ENCODE data around the gene ADGRG6. TPM values are rescaled to one million over a fixed set of nuclear protein-coding genes. Genes with fewer than 3 reads are reported as not detected.

The ADGRG6 gene
- polyA plus RNA-seq, 2 donors = 6.8 to 7.0 TPM

GRCh38 chr6:142313284-142313683, 11.5 kb downstream of the ADGRG6 start:
- WGBS, 2 donors = 25% methylated on average over 2 of the region's 2 CpGs
- no peaks in the 10 kb centered on the region for H3K4me1 ChIP-seq (ENCODE audit: control insufficient read depth in 2 of 2, insufficient read depth in 2 of 2, low read length in 1 of 2)
- H3K27me3 ChIP-seq (ENCODE audit: control insufficient read depth in 1 of 2, insufficient read depth in 2 of 2, low read length in 2 of 2) = no peaks in the 10 kb centered on the region
- H3K4me3 ChIP-seq (ENCODE audit: low read depth in 1 of 2, low read length in 2 of 2) = no peak overlapping the region
- no peaks in the 10 kb centered on the region for H3K9me3 ChIP-seq (ENCODE audit: control insufficient read depth in 2 of 2, insufficient read depth in 1 of 2, low read depth in 1 of 2, low read length in 1 of 2)
- no peak overlapping the region for H3K27ac ChIP-seq (ENCODE audit: low read depth in 2 of 2, low read length in 1 of 2)
- H3K36me3 ChIP-seq (ENCODE audit: control insufficient read depth in 2 of 2, insufficient read depth in 2 of 2, low read length in 1 of 2) = no peaks in the 10 kb centered on the region

DNA sequence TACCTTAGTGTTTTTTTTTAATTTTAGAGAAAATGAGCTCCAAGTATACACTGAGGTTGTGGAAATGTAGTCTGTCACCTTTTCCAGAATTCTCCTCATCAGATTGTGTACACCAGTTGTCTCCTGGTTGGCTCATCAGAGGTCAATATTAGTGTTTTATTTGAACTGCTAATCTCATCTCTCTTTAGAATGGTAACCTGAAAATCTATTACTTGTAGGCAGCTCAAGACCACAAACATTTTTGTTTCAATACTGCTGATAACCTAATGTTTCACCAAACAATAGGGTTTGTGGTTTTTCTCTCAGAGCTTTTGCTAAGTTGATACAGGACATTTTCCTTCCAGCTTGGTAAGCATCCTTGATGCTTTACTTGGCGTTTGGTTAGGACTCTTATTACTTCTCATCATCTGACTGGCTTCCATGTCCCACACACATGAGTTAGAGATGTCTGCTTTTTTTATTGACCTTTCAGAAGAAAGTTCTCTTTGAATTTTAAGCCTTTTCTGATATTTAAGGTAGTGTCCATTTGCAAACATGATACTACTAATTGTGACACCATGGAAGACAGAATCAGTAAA, 15.1 kb downstream of the ADGRG6 start:
- no peaks in the 10 kb centered on the region for H3K9me3 ChIP-seq (ENCODE audit: control insufficient read depth in 2 of 2, insufficient read depth in 1 of 2, low read depth in 1 of 2, low read length in 1 of 2)
- no peak overlapping the region for H3K27ac ChIP-seq (ENCODE audit: low read depth in 2 of 2, low read length in 1 of 2)
- H3K4me3 ChIP-seq (ENCODE audit: low read depth in 1 of 2, low read length in 2 of 2) = no peak overlapping the region
- no peaks in the 10 kb centered on the region for H3K4me1 ChIP-seq (ENCODE audit: control insufficient read depth in 2 of 2, insufficient read depth in 2 of 2, low read length in 1 of 2)
- no peaks in the 10 kb centered on the region for H3K36me3 ChIP-seq (ENCODE audit: control insufficient read depth in 2 of 2, insufficient read depth in 2 of 2, low read length in 1 of 2)
- WGBS, 2 donors = 76 to 95% methylated on average over 1 of the region's 1 CpG
- H3K27me3 ChIP-seq (ENCODE audit: control insufficient read depth in 1 of 2, insufficient read depth in 2 of 2, low read length in 2 of 2) = no peaks in the 10 kb centered on the region

GRCh38 chr6:142318714-142319113, 16.9 kb downstream of the ADGRG6 start:
- Histone ChIP-seq H3K27me3 (ENCODE audit: control insufficient read depth in 1 of 2, insufficient read depth in 2 of 2, low read length in 2 of 2) (no peaks in the 10 kb centered on the region), H3K4me1 (ENCODE audit: control insufficient read depth in 2 of 2, insufficient read depth in 2 of 2, low read length in 1 of 2) (no peaks in the 10 kb centered on the region), H3K27ac (ENCODE audit: low read depth in 2 of 2, low read length in 1 of 2) (no peak overlapping the region), H3K36me3 (ENCODE audit: control insufficient read depth in 2 of 2, insufficient read depth in 2 of 2, low read length in 1 of 2) (no peaks in the 10 kb centered on the region), H3K4me3 (ENCODE audit: low read depth in 1 of 2, low read length in 2 of 2) (no peak overlapping the region), H3K9me3 (ENCODE audit: control insufficient read depth in 2 of 2, insufficient read depth in 1 of 2, low read depth in 1 of 2, low read length in 1 of 2) (no peaks in the 10 kb centered on the region)
- 81 to 89% methylated on average over 1 of the region's 1 CpG for WGBS, 2 donors

DNA sequence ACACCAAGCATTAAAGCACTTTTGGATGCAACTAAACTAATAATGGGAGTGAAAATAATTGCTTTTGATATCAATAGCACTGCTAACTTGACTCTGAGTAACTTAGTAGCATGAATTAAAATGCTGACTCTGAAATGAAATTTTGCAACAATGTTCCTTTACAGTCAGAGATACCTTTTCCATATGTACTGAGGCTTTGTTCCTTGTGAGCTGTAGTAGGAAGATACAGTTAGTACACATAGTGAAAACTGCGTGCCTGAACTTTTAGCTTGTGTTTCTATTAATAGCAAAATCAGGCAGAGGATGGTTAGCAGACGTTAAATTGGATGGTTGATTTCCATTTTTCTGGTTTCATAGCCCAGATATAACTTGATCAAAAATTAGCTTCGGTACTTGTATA, 18.6 kb downstream of the ADGRG6 start:
- WGBS, 2 donors = 75 to 79% methylated on average over 3 of the region's 3 CpGs
- H3K4me1 ChIP-seq (ENCODE audit: control insufficient read depth in 2 of 2, insufficient read depth in 2 of 2, low read length in 1 of 2) = no peaks in the 10 kb centered on the region
- no peak overlapping the region for H3K27ac ChIP-seq (ENCODE audit: low read depth in 2 of 2, low read length in 1 of 2)
- H3K36me3 ChIP-seq (ENCODE audit: control insufficient read depth in 2 of 2, insufficient read depth in 2 of 2, low read length in 1 of 2) = no peaks in the 10 kb centered on the region
- H3K9me3 ChIP-seq (ENCODE audit: control insufficient read depth in 2 of 2, insufficient read depth in 1 of 2, low read depth in 1 of 2, low read length in 1 of 2) = no peaks in the 10 kb centered on the region
- no peaks in the 10 kb centered on the region for H3K27me3 ChIP-seq (ENCODE audit: control insufficient read depth in 1 of 2, insufficient read depth in 2 of 2, low read length in 2 of 2)
- no peak overlapping the region for H3K4me3 ChIP-seq (ENCODE audit: low read depth in 1 of 2, low read length in 2 of 2)

- WGBS, 2 donors = 85 to 86% methylated on average over 3 of the region's 3 CpGs
- Histone ChIP-seq H3K4me1 (ENCODE audit: control insufficient read depth in 2 of 2, insufficient read depth in 2 of 2, low read length in 1 of 2) (no peaks in the 10 kb centered on the region), H3K27ac (ENCODE audit: low read depth in 2 of 2, low read length in 1 of 2) (no peak overlapping the region), H3K9me3 (ENCODE audit: control insufficient read depth in 2 of 2, insufficient read depth in 1 of 2, low read depth in 1 of 2, low read length in 1 of 2) (no peaks in the 10 kb centered on the region), H3K4me3 (ENCODE audit: low read depth in 1 of 2, low read length in 2 of 2) (no peak overlapping the region), H3K27me3 (ENCODE audit: control insufficient read depth in 1 of 2, insufficient read depth in 2 of 2, low read length in 2 of 2) (no peaks in the 10 kb centered on the region), H3K36me3 (ENCODE audit: control insufficient read depth in 2 of 2, insufficient read depth in 2 of 2, low read length in 1 of 2) (no peaks in the 10 kb centered on the region)
These were observed 19.6 kb downstream of the ADGRG6 start for GRCh38 chr6:142321451-142321850.

GRCh38 chr6:142322066-142322465, 20.3 kb downstream of the ADGRG6 start:
- WGBS, 2 donors = 93 to 96% methylated on average over 5 of the region's 5 CpGs
- no peaks in the 10 kb centered on the region for H3K27me3 ChIP-seq (ENCODE audit: control insufficient read depth in 1 of 2, insufficient read depth in 2 of 2, low read length in 2 of 2)
- no peak overlapping the region for H3K4me3 ChIP-seq (ENCODE audit: low read depth in 1 of 2, low read length in 2 of 2)
- no peak overlapping the region for H3K27ac ChIP-seq (ENCODE audit: low read depth in 2 of 2, low read length in 1 of 2)
- no peaks in the 10 kb centered on the region for H3K4me1 ChIP-seq (ENCODE audit: control insufficient read depth in 2 of 2, insufficient read depth in 2 of 2, low read length in 1 of 2)
- H3K36me3 ChIP-seq (ENCODE audit: control insufficient read depth in 2 of 2, insufficient read depth in 2 of 2, low read length in 1 of 2) = no peaks in the 10 kb centered on the region
- no peaks in the 10 kb centered on the region for H3K9me3 ChIP-seq (ENCODE audit: control insufficient read depth in 2 of 2, insufficient read depth in 1 of 2, low read depth in 1 of 2, low read length in 1 of 2)

GRCh38 chr6:142322504-142323198, 20.8 kb downstream of the ADGRG6 start:
- no peak overlapping the region for H3K4me3 ChIP-seq (ENCODE audit: low read depth in 1 of 2, low read length in 2 of 2)
- H3K4me1 ChIP-seq (ENCODE audit: control insufficient read depth in 2 of 2, insufficient read depth in 2 of 2, low read length in 1 of 2) = no peaks in the 10 kb centered on the region
- H3K9me3 ChIP-seq (ENCODE audit: control insufficient read depth in 2 of 2, insufficient read depth in 1 of 2, low read depth in 1 of 2, low read length in 1 of 2) = no peaks in the 10 kb centered on the region
- H3K27ac ChIP-seq (ENCODE audit: low read depth in 2 of 2, low read length in 1 of 2) = no peak overlapping the region
- H3K36me3 ChIP-seq (ENCODE audit: control insufficient read depth in 2 of 2, insufficient read depth in 2 of 2, low read length in 1 of 2) = no peaks in the 10 kb centered on the region
- no peaks in the 10 kb centered on the region for H3K27me3 ChIP-seq (ENCODE audit: control insufficient read depth in 1 of 2, insufficient read depth in 2 of 2, low read length in 2 of 2)

DNA sequence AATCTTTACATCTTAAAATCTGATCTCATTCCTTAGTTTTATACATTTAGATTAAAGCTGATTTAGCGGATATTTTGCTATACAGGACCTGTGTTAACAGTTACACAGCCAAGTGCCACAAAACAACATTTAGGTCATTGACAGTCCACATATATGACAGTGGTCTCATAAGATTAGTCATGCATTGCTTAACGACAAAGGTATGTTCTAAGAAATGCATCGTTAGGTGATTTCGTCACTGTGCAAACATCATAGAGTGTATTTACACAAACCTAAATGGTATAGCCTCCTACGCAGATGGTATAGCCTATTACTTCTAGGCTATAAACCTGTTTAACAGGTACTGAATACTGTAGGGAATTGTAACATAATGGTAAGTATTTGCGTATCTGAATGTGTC, 21.6 kb downstream of the ADGRG6 start:
- no peak overlapping the region for H3K27ac ChIP-seq (ENCODE audit: low read depth in 2 of 2, low read length in 1 of 2)
- no peaks in the 10 kb centered on the region for H3K4me1 ChIP-seq (ENCODE audit: control insufficient read depth in 2 of 2, insufficient read depth in 2 of 2, low read length in 1 of 2)
- H3K36me3 ChIP-seq (ENCODE audit: control insufficient read depth in 2 of 2, insufficient read depth in 2 of 2, low read length in 1 of 2) = no peaks in the 10 kb centered on the region
- no peaks in the 10 kb centered on the region for H3K9me3 ChIP-seq (ENCODE audit: control insufficient read depth in 2 of 2, insufficient read depth in 1 of 2, low read depth in 1 of 2, low read length in 1 of 2)
- H3K4me3 ChIP-seq (ENCODE audit: low read depth in 1 of 2, low read length in 2 of 2) = no peak overlapping the region
- H3K27me3 ChIP-seq (ENCODE audit: control insufficient read depth in 1 of 2, insufficient read depth in 2 of 2, low read length in 2 of 2) = no peaks in the 10 kb centered on the region
- 62 to 66% methylated on average over 6 of the region's 6 CpGs for WGBS, 2 donors

- 89 to 94% methylated on average over 1 of the region's 1 CpG for WGBS, 2 donors
- H3K9me3 ChIP-seq (ENCODE audit: control insufficient read depth in 2 of 2, insufficient read depth in 1 of 2, low read depth in 1 of 2, low read length in 1 of 2) = no peaks in the 10 kb centered on the region
- H3K27ac ChIP-seq (ENCODE audit: low read depth in 2 of 2, low read length in 1 of 2) = no peak overlapping the region
- H3K27me3 ChIP-seq (ENCODE audit: control insufficient read depth in 1 of 2, insufficient read depth in 2 of 2, low read length in 2 of 2) = no peaks in the 10 kb centered on the region
- no peak overlapping the region for H3K4me3 ChIP-seq (ENCODE audit: low read depth in 1 of 2, low read length in 2 of 2)
- H3K4me1 ChIP-seq (ENCODE audit: control insufficient read depth in 2 of 2, insufficient read depth in 2 of 2, low read length in 1 of 2) = no peaks in the 10 kb centered on the region
- H3K36me3 ChIP-seq (ENCODE audit: control insufficient read depth in 2 of 2, insufficient read depth in 2 of 2, low read length in 1 of 2) = no peaks in the 10 kb centered on the region
These were observed 22.3 kb downstream of the ADGRG6 start for GRCh38 chr6:142324111-142324510.

GRCh38 chr6:142325111-142325510, 23.3 kb downstream of the ADGRG6 start:
- Histone ChIP-seq H3K27ac (ENCODE audit: low read depth in 2 of 2, low read length in 1 of 2) (no peak overlapping the region), H3K36me3 (ENCODE audit: control insufficient read depth in 2 of 2, insufficient read depth in 2 of 2, low read length in 1 of 2) (no peaks in the 10 kb centered on the region), H3K4me3 (ENCODE audit: low read depth in 1 of 2, low read length in 2 of 2) (no peak overlapping the region), H3K4me1 (ENCODE audit: control insufficient read depth in 2 of 2, insufficient read depth in 2 of 2, low read length in 1 of 2) (no peaks in the 10 kb centered on the region), H3K9me3 (ENCODE audit: control insufficient read depth in 2 of 2, insufficient read depth in 1 of 2, low read depth in 1 of 2, low read length in 1 of 2) (no peaks in the 10 kb centered on the region), H3K27me3 (ENCODE audit: control insufficient read depth in 1 of 2, insufficient read depth in 2 of 2, low read length in 2 of 2) (no peaks in the 10 kb centered on the region)
- WGBS, 2 donors = 78% methylated on average over 3 of the region's 3 CpGs

Data from esophagus (tissue), 2 donors.